Thoracic aorta (tissue), 2 donors: Measurements from ENCODE around the gene FMN2. TPM values are rescaled to one million over a fixed set of nuclear protein-coding genes. Genes with fewer than 3 reads are reported as not detected.

Source experiments
- ATAC-seq: fragments of 150-250 bp; one replicate; pipeline ENCODE4 v1.8.0; 2017; ENCODE audit warnings: low read depth; ENCODE audit not compliant: insufficient number of reproducible peaks, low FRiP score
- DNase-seq: peaks from one replicate; pipeline ENCODE4 v3.0.0-alpha.2; 2020; ENCODE audit warnings: low spot score
- H3K27ac ChIP-seq, 2 donors: fragments of 200-600 bp; sonication (generic); 1 replicate in 1 of 2; 2 replicates in 1 of 2; pipeline ENCODE4 v1.5.1; 2016; ENCODE audit warnings: mild to moderate bottlenecking in 2 of 2, moderate library complexity in 2 of 2
- H3K27me3 ChIP-seq: fragments of 200-600 bp; sonication (generic); replicated peaks from 2 replicates; pipeline ENCODE4 v1.6.0; 2016; ENCODE audit warnings: mild to moderate bottlenecking; ENCODE audit not compliant: insufficient read depth
- H3K36me3 ChIP-seq: fragments of 200-600 bp; sonication (generic); one replicate; pipeline ENCODE4 v1.5.1; 2016
- H3K4me1 ChIP-seq, 2 donors: fragments of 200-600 bp; sonication (generic); 1 replicate in 1 of 2; 2 replicates in 1 of 2; pipeline versions ENCODE4 v1.5.1 to v1.6.0; 2016; ENCODE audit warnings: low read depth in 2 of 2, mild to moderate bottlenecking in 1 of 2; ENCODE audit not compliant: control insufficient read depth in 1 of 2
- H3K4me3 ChIP-seq: fragments of 200-600 bp; sonication (generic); 2 replicates; pipeline ENCODE4 v1.5.1; 2016; ENCODE audit warnings: mild to moderate bottlenecking
- H3K9me3 ChIP-seq: fragments of 200-600 bp; sonication (generic); 2 replicates; pipeline ENCODE4 v1.5.1; 2016
- total RNA-seq, 2 donors: library from RNA; depleted of rRNA; stranded (reverse); fragments of >200 nt; gene quantifications; one replicate each; pipeline versions ENCODE4 v1.1.0 to v1.2.3, GENCODE V29; 2016
- TF ChIP-seq, protein P1 (sequence below): fragments of 200-600 bp; sonication (generic); IDR thresholded peaks from one replicate; pipeline ENCODE4 v1.5.1; 2019; ENCODE audit warnings: antibody characterized with exemption

FMN2 gene
- total RNA-seq, 2 donors from 2014 or later: 0.14 to 0.71 TPM

DNA sequence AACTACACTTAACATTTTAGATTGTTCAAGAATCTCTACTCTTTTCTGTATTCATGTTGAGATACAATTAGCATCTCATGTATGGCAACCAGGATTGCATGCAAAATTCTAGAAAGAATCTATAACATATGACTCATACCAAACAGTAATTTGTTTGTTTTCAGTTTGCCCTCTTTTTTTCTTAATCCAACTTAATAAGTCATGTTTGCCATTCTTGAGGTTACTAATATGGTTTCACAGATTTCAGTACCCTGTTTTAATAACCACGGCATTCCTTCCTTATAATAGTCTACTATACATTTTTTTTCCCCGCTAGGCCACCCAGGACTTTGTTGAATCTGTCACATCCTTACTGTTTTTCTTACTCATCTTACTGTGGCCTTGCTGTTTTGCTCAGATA lies 140.8 kb downstream of the FMN2 start:
- DNase-seq (no peak), ATAC-seq (no peak)
- no peaks in the 10 kb centered on the region for H3K9me3 ChIP-seq
- no peaks in the 10 kb centered on the region for H3K36me3 ChIP-seq
- H3K27me3 ChIP-seq: no peaks in the 10 kb centered on the region
- no peak overlapping the region for H3K4me3 ChIP-seq
- H3K4me1 ChIP-seq: no peaks in the 10 kb centered on the region
- H3K27ac ChIP-seq: no peak overlapping the region
- TF ChIP-seq, protein P1, sequence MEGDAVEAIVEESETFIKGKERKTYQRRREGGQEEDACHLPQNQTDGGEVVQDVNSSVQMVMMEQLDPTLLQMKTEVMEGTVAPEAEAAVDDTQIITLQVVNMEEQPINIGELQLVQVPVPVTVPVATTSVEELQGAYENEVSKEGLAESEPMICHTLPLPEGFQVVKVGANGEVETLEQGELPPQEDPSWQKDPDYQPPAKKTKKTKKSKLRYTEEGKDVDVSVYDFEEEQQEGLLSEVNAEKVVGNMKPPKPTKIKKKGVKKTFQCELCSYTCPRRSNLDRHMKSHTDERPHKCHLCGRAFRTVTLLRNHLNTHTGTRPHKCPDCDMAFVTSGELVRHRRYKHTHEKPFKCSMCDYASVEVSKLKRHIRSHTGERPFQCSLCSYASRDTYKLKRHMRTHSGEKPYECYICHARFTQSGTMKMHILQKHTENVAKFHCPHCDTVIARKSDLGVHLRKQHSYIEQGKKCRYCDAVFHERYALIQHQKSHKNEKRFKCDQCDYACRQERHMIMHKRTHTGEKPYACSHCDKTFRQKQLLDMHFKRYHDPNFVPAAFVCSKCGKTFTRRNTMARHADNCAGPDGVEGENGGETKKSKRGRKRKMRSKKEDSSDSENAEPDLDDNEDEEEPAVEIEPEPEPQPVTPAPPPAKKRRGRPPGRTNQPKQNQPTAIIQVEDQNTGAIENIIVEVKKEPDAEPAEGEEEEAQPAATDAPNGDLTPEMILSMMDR: no peak

DNA sequence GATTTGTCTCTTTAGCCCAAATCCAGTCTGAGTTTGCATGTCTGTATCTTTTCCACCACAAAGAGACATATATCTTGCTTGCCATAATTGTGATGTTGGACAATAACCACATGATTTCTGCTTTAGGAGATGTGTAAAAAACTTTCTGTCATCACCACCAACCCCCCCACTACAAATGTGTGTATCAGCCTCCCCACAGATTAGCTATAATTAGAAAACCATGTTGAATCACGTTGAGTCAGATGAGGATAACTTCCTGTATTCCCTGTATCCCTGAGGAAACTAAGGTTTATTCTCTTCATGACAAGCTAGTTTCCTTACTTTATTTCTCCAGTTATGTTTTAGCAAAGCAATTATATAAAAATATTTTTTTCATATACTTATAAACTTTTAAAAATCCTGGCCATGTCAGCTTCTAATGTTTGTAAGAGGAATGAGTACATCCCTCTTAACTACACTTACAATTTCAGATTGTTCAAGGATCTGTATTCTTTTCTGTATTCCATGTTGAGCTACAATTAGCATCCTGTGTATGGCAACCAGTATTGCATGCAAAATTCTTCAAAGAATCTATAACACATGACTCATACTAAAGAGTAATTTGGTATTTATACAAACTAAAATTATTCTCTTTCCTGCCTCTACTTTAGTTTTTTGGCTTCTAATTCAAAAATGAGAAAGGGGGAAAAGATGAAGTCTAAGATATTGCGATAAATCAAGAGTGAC lies 143.0 kb downstream of the FMN2 start:
- H3K27ac ChIP-seq: no peak overlapping the region
- DNase-seq: no peak
- no peaks in the 10 kb centered on the region for H3K9me3 ChIP-seq
- H3K4me1 ChIP-seq: no peaks in the 10 kb centered on the region
- H3K27me3 ChIP-seq: no peaks in the 10 kb centered on the region
- TF ChIP-seq, protein P1: no peak
- no peak for ATAC-seq
- no peak overlapping the region for H3K4me3 ChIP-seq
- no peaks in the 10 kb centered on the region for H3K36me3 ChIP-seq

GRCh38 chr1:240235521-240236288 lies 144.0 kb downstream of the FMN2 start:
- no peak overlapping the region for H3K4me3 ChIP-seq
- no peaks in the 10 kb centered on the region for H3K9me3 ChIP-seq
- TF ChIP-seq, protein P1: no peak
- no peak overlapping the region for H3K27ac ChIP-seq
- DNase-seq (no peak), ATAC-seq (no peak)
- no peaks in the 10 kb centered on the region for H3K4me1 ChIP-seq
- no peaks in the 10 kb centered on the region for H3K27me3 ChIP-seq
- H3K36me3 ChIP-seq: no peaks in the 10 kb centered on the region

DNA sequence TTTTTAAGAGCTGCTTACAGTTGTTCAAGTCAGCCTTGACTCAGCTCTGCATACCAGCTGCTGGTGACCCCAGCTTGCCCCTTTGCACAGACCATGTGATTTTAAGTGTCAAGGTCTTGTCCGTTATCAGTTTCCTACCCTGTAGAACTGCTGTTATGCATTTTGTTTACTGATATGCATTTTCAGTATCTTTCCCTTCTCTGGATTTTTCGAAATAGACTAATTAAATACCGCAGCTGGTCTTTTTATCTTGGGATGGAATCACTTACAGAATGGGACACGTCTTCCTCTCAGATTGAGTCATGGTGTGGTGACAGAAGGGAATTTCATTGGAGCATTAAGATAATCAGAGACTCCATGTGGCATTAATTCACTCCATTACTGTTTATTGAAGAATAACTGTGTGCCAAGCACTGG lies 145.6 kb downstream of the FMN2 start:
- DNase-seq (no peak), ATAC-seq (no peak)
- H3K4me1 ChIP-seq: no peaks in the 10 kb centered on the region
- H3K27me3 ChIP-seq: no peaks in the 10 kb centered on the region
- TF ChIP-seq, protein P1: no peak
- no peak overlapping the region for H3K27ac ChIP-seq
- H3K36me3 ChIP-seq: no peaks in the 10 kb centered on the region
- no peak overlapping the region for H3K4me3 ChIP-seq
- H3K9me3 ChIP-seq: no peaks in the 10 kb centered on the region

GRCh38 chr1:240239309-240239708 lies 147.6 kb downstream of the FMN2 start:
- H3K4me1 ChIP-seq: no peaks in the 10 kb centered on the region
- H3K27ac ChIP-seq: no peak overlapping the region
- no peaks in the 10 kb centered on the region for H3K27me3 ChIP-seq
- H3K36me3 ChIP-seq: no peaks in the 10 kb centered on the region
- no peaks in the 10 kb centered on the region for H3K9me3 ChIP-seq
- DNase-seq (no peak), ATAC-seq (no peak)
- H3K4me3 ChIP-seq: no peak overlapping the region
- TF ChIP-seq, protein P1: no peak
